H1 (cell line): ENCODE data around the gene NRK. TPM values are rescaled to one million over a fixed set of nuclear protein-coding genes. Genes with fewer than 3 reads are reported as not detected.

Experiments
- CTCF ChIA-PET: fragments of 300-600 bp; sonication (Branson Sonifier 250); formaldehyde crosslinking; loops from one replicate; lab custom pipeline; 2021; ENCODE audit not compliant: partially characterized antibody; lab: Charles Lee
- POLR2A ChIA-PET: fragments of 300-600 bp; sonication (Branson Sonifier 250); formaldehyde crosslinking; loops from one replicate; lab custom pipeline; 2021; ENCODE audit warnings: inconsistent platforms; ENCODE audit not compliant: partially characterized antibody; lab: Charles Lee
- DNase-seq, 2 experiments: peaks; one replicate each; pipeline versions ENCODE4 v3.0.0 to v3.0.0-alpha.2; 2010 to 2022; ENCODE audit warnings: low spot score in 2 of 2, low read depth in 1 of 2, mixed read lengths in 1 of 2
- FAIRE-seq: peaks from 2 replicates; lab custom pipeline; 2011; peaks lifted over from hg19 to GRCh38; lab: Jason Lieb, UNC
- H2AFZ ChIP-seq: 2 replicates; pipeline ENCODE4 v1.8.1; 2012; ENCODE audit warnings: low read length, inconsistent platforms
- H2AK5ac ChIP-seq: 2 replicates; pipeline ENCODE4 v1.6.1; 2013; ENCODE audit warnings: low read depth, low read length
- H2BK120ac ChIP-seq: replicated peaks from 2 replicates; pipeline ENCODE3; 2013; ENCODE audit warnings: low read depth, low read length, inconsistent platforms
- H2BK12ac ChIP-seq: 2 replicates; pipeline ENCODE4 v1.6.1; 2013; ENCODE audit warnings: low read depth, low read length
- H2BK15ac ChIP-seq: 2 replicates; pipeline ENCODE4 v1.6.1; 2013; ENCODE audit warnings: low read length
- H2BK20ac ChIP-seq: 2 replicates; pipeline ENCODE4 v1.6.1; 2013; ENCODE audit warnings: low read length
- H2BK5ac ChIP-seq: 2 replicates; pipeline ENCODE4 v1.6.1; 2013; ENCODE audit warnings: low read depth, low read length
- H3K14ac ChIP-seq: 2 replicates; pipeline ENCODE4 v1.6.1; 2013; ENCODE audit warnings: inconsistent platforms; ENCODE audit not compliant: insufficient read length
- H3K18ac ChIP-seq: 2 replicates; pipeline ENCODE4 v1.6.1; 2013; ENCODE audit warnings: low read length; ENCODE audit errors: extremely low read depth
- H3K23ac ChIP-seq: 2 replicates; pipeline ENCODE4 v1.6.1; 2013; ENCODE audit warnings: inconsistent platforms; ENCODE audit not compliant: insufficient read length
- H3K23me2 ChIP-seq: 2 replicates; pipeline ENCODE4 v1.6.1; 2013; ENCODE audit warnings: low read depth, low read length
- H3K27ac ChIP-seq: 2 replicates; pipeline ENCODE4 v1.6.1; 2011; ENCODE audit warnings: low read depth, low read length, inconsistent platforms
- H3K27me3 ChIP-seq, 4 experiments: replicated peaks in 1 of 4; 1 replicate in 1 of 4; 2 replicates in 3 of 4; pipeline versions ENCODE4 v1.6.1 to v1.8.1; 2011 to 2013; ENCODE audit warnings: low read length in 3 of 4, mild to moderate bottlenecking in 3 of 4, inconsistent platforms in 2 of 4, mixed read lengths in 2 of 4, moderate library complexity in 1 of 4; ENCODE audit not compliant: control insufficient read depth in 3 of 4, insufficient read depth in 3 of 4; ENCODE audit errors: extremely low read depth in 1 of 4
- H3K36me3 ChIP-seq, 4 experiments: 2 replicates each; pipeline versions ENCODE4 v1.6.1 to v1.8.1; 2011 to 2013; ENCODE audit warnings: mild to moderate bottlenecking in 4 of 4, low read length in 3 of 4, moderate library complexity in 2 of 4, control low read depth in 1 of 4, inconsistent platforms in 1 of 4; ENCODE audit not compliant: insufficient read depth in 4 of 4, control insufficient read depth in 2 of 4
- H3K4ac ChIP-seq: replicated peaks from 2 replicates; pipeline ENCODE3; 2013; ENCODE audit warnings: low read length, low read depth, mixed read lengths, inconsistent platforms; ENCODE audit not compliant: insufficient read length
- H3K4me1 ChIP-seq, 4 experiments: replicated peaks in 1 of 4; 1 replicate in 1 of 4; 2 replicates in 3 of 4; pipeline versions ENCODE4 v1.6.1 to v1.8.1; 2011 to 2013; ENCODE audit warnings: low read length in 3 of 4, inconsistent platforms in 2 of 4, mixed read lengths in 1 of 4; ENCODE audit not compliant: insufficient read depth in 4 of 4, control insufficient read depth in 3 of 4
- H3K4me2 ChIP-seq, 2 experiments: 2 replicates each; pipeline versions ENCODE4 v1.6.1 to v1.8.1; 2011 to 2013; ENCODE audit warnings: low read depth in 2 of 2, low read length in 2 of 2, control low read depth in 1 of 2, inconsistent platforms in 1 of 2, mild to moderate bottlenecking in 1 of 2; ENCODE audit not compliant: insufficient read depth in 1 of 2
- H3K4me3 ChIP-seq, 4 experiments: fragments of 200-600, 300-600 bp in 1 of 4; sonication (generic), shearing (Covaris generic), sonication (Bioruptor Twin) in 1 of 4; 2 replicates each; pipeline versions ENCODE4 v1.5.1 to v1.8.1; 2011 to 2016; ENCODE audit warnings: low read length in 4 of 4, low read depth in 3 of 4, control low read depth in 2 of 4, inconsistent platforms in 2 of 4, mild to moderate bottlenecking in 2 of 4, mixed read lengths in 1 of 4, moderate library complexity in 1 of 4; ENCODE audit not compliant: insufficient read depth in 2 of 4; ENCODE audit errors: extremely low read depth in 1 of 4
- H3K56ac ChIP-seq: replicated peaks from 2 replicates; pipeline ENCODE3; 2013; ENCODE audit warnings: low read depth, mild to moderate bottlenecking, mixed read lengths, low read length, inconsistent platforms; ENCODE audit not compliant: insufficient read length
- H3K79me1 ChIP-seq: 2 replicates; pipeline ENCODE4 v1.6.1; 2013; ENCODE audit warnings: low read depth, low read length, control low read depth
- H3K79me2 ChIP-seq, 2 experiments: 2 replicates each; pipeline versions ENCODE4 v1.6.1 to v1.8.1; 2012 to 2013; ENCODE audit warnings: low read length in 2 of 2, mild to moderate bottlenecking in 2 of 2, inconsistent platforms in 1 of 2; ENCODE audit not compliant: insufficient read depth in 2 of 2, control insufficient read depth in 1 of 2
- H3K9ac ChIP-seq, 4 experiments: replicated peaks in 1 of 4; 1 replicate in 1 of 4; 2 replicates in 3 of 4; pipeline versions ENCODE4 v1.6.1 to v1.8.1; 2011 to 2013; ENCODE audit warnings: low read depth in 3 of 4, low read length in 3 of 4, control low read depth in 2 of 4, mild to moderate bottlenecking in 2 of 4, moderate library complexity in 2 of 4, inconsistent platforms in 1 of 4; ENCODE audit errors: extremely low read depth in 1 of 4
- H3K9me3 ChIP-seq, 2 experiments: 2 replicates each; pipeline versions ENCODE4 v1.6.1 to v1.8.1; 2012 to 2013; ENCODE audit warnings: mild to moderate bottlenecking in 2 of 2, moderate library complexity in 2 of 2, control low read depth in 1 of 2, inconsistent platforms in 1 of 2, low read depth in 1 of 2, low read length in 1 of 2, mixed read lengths in 1 of 2; ENCODE audit not compliant: insufficient read depth in 2 of 2
- H4K20me1 ChIP-seq, 2 experiments: replicated peaks in 1 of 2; 2 replicates each; pipeline versions ENCODE3 to v1.8.1; 2011 to 2013; ENCODE audit warnings: inconsistent platforms in 2 of 2, low read length in 2 of 2, mild to moderate bottlenecking in 1 of 2; ENCODE audit not compliant: insufficient read depth in 2 of 2, control insufficient read depth in 1 of 2
- H4K5ac ChIP-seq: 2 replicates; pipeline ENCODE4 v1.6.1; 2013; ENCODE audit warnings: low read length, low read depth, mixed read lengths, inconsistent platforms; ENCODE audit not compliant: insufficient read length
- H4K8ac ChIP-seq: 2 replicates; pipeline ENCODE4 v1.8.0; 2013; ENCODE audit warnings: mild to moderate bottlenecking, moderate library complexity, low read length, inconsistent platforms; ENCODE audit not compliant: insufficient read depth; ENCODE audit errors: extremely low read depth
- H4K91ac ChIP-seq: replicated peaks from 2 replicates; pipeline ENCODE3; 2013; ENCODE audit warnings: low read length, mixed read lengths, inconsistent platforms; ENCODE audit not compliant: insufficient read length
- CREB1 ChIP-seq: IDR thresholded peaks from 2 replicates; pipeline ENCODE4 v1.6.1; 2012; ENCODE audit warnings: inconsistent platforms
- CTCF ChIP-seq, 3 experiments: IDR thresholded peaks; 1 replicate in 2 of 3; 2 replicates in 1 of 3; pipeline versions ENCODE4 v1.5.1 to v1.6.1; 2011; ENCODE audit warnings: low read length in 3 of 3, mild to moderate bottlenecking in 3 of 3, inconsistent platforms in 2 of 3, low read depth in 1 of 3, moderate library complexity in 1 of 3; ENCODE audit not compliant: insufficient read depth in 1 of 3; ENCODE audit errors: control extremely low read depth in 1 of 3
- RAD21 ChIP-seq, 2 experiments: IDR thresholded peaks in 1 of 2; conservative IDR thresholded peaks in 1 of 2; 2 replicates each; pipeline ENCODE4 v1.6.1; 2011; ENCODE audit warnings: low read depth in 2 of 2, low read length in 2 of 2, improper control_type of control experiment in 1 of 2, inconsistent platforms in 1 of 2, mild to moderate bottlenecking in 1 of 2, moderate library complexity in 1 of 2
- WGBS, 2 experiments: shearing (Covaris generic) in 1 of 2; methylation state at CpG; one replicate each; pipeline versions ENCODE4 v1.1.6 to v1.1.7; 2013 to 2015; ENCODE audit warnings: low lambda C conversion rate in 2 of 2, mixed read lengths in 2 of 2, inconsistent platforms in 1 of 2, low coverage in 1 of 2, missing lambda C conversion rate in 1 of 2; ENCODE audit not compliant: insufficient replicate concordance in 2 of 2, insufficient coverage in 1 of 2, insufficient read length in 1 of 2; ENCODE audit errors: extremely low coverage in 1 of 2, missing lambda C conversion rate in 1 of 2; 5-methylcytosine and 5-hydroxymethylcytosine counted together
- polyA plus RNA-seq, 7 experiments: library from polyadenylated mRNA; depleted of rRNA in 3 of 7; stranded (reverse) in 5 of 7; unstranded in 2 of 7; fragments of >200 nt in 5 of 7; fragments of 200-250 nt in 2 of 7; gene quantifications; 1 replicate in 5 of 7; 2 replicates in 1 of 7; 4 replicates in 1 of 7; pipeline versions ENCODE4 v1.2.1 to v1.2.3, GENCODE V29; 2011 to 2013; ENCODE audit warnings: missing spikeins in 2 of 7, mixed read lengths in 2 of 7
- total RNA-seq: library from RNA; stranded (reverse); fragmentation: NEBNext Ultra II Directional; extraction: Animal tissue kit (Norgen Biotek cat#: 25700); gene quantifications from 2 replicates; pipeline ENCODE4 v1.2.1, GENCODE V29; 2021

The NRK gene
- total and polyA plus RNA-seq, 2 of the 8 experiments (the other 6 are each of a cell fraction or from before 2014, with no cell fraction given), result 0.86 to 8.3 TPM

- POLR2A ChIA-PET, result no interaction called here
- TF ChIP-seq RAD21 (IDR thresholded peaks at IDR 0.05 in 1 of 2, conservative IDR thresholded peaks at IDR 0.05 in 1 of 2; ENCODE audit: low read depth in 2 of 2, low read length in 2 of 2) (peak; percentile 38 to 40), CTCF (IDR thresholded peaks at IDR 0.05; ENCODE audit: control extremely low read depth in 1 of 3, insufficient read depth in 1 of 3, low read depth in 1 of 3, low read length in 3 of 3) (peak in 2 of 3 experiments; percentile 9 to 34; a peak in 2 of 4 replicates), CREB1 (no peak)
- H3K27ac ChIP-seq, result no peak overlapping the region
- no peaks in the 10 kb centered on the region for H3K9me3 ChIP-seq
- CTCF ChIA-PET, result interaction anchor here (0.7 to 1.2 kb wide), 3 partner anchors 12 to 31 kb away, joined by 3 to 4 read pairs (median 4); no protein-coding TSS in a partner anchor
- H3K4me1 ChIP-seq, result no peaks in the 10 kb centered on the region
- no peak overlapping the region for H3K14ac ChIP-seq
- H4K8ac ChIP-seq, result no peak overlapping the region
- H2BK5ac ChIP-seq, result no peak overlapping the region
- no peak overlapping the region for H3K4ac ChIP-seq
- no peaks in the 10 kb centered on the region for H3K23me2 ChIP-seq
- 63% methylated on average over 3 of the region's 3 CpGs; no CpG with 5 or more reads in 1 of the 2 experiments for WGBS, 2 experiments
- no peak overlapping the region for H2BK12ac ChIP-seq
- DNase-seq (no peak), FAIRE-seq (peak; percentile 39)
- no peak overlapping the region for H3K56ac ChIP-seq
- H3K4me3 ChIP-seq, result no peak overlapping the region
- no peak overlapping the region for H2BK120ac ChIP-seq
- H3K4me2 ChIP-seq, result no peak overlapping the region
- no peak overlapping the region for H4K5ac ChIP-seq
- no peaks in the 10 kb centered on the region for H3K27me3 ChIP-seq
- no peak overlapping the region for H4K91ac ChIP-seq
- no peaks in the 10 kb centered on the region for H3K79me1 ChIP-seq
- H2BK20ac ChIP-seq, result no peak overlapping the region
- H3K23ac ChIP-seq, result no peak overlapping the region
- no peak overlapping the region for H3K9ac ChIP-seq
- H3K36me3 ChIP-seq, result no peaks in the 10 kb centered on the region
- no peak overlapping the region for H2BK15ac ChIP-seq
- no peaks in the 10 kb centered on the region for H3K79me2 ChIP-seq
- H4K20me1 ChIP-seq, result no peaks in the 10 kb centered on the region
- H2AFZ ChIP-seq, result no peak overlapping the region
- no peak overlapping the region for H3K18ac ChIP-seq
- H2AK5ac ChIP-seq, result no peak overlapping the region
Measured at GRCh38 chrX:105876658-105877057, 54.3 kb downstream of the NRK start.
